Fibroblast of skin of left quadriceps (primary cell): ENCODE results near the gene FAM50A.
A peak's percentile ranks its signal among the peaks of the same experiment; 100 is the strongest.

Experiments used
- DNase-seq, 2 experiments: peaks; one replicate each; pipeline ENCODE4 v3.0.0-alpha.2; 2013; ENCODE audit warnings: low read depth in 2 of 2

Gene FAM50A

GRCh38 chrX:154413142-154413541 lies 30.8 kb upstream of the FAM50A start:
- DNase-seq = no peak

DNA sequence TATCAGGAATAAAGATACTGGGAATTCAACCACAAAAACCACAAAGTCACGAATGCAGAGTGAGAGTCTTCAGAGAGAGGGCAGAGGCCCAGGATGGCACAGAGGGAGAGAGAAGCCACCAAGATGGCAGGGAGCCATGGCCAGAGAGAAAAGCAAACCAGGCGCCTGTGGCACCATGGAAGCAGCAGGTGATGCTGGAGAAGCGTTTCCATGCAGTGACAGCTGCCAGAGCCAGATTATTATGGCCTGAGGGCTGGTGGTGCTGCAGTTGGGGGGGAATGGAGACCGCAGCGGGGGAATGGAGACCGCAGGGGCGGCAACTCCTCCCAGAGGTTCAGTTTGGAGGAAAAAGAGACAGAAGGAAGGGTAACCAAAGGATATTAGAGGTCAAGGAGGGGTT lies 26.8 kb upstream of the FAM50A start:
- DNase-seq = no peak

GRCh38 chrX:154419189-154419588 lies 24.8 kb upstream of the FAM50A start:
- DNase-seq = no peak

DNA sequence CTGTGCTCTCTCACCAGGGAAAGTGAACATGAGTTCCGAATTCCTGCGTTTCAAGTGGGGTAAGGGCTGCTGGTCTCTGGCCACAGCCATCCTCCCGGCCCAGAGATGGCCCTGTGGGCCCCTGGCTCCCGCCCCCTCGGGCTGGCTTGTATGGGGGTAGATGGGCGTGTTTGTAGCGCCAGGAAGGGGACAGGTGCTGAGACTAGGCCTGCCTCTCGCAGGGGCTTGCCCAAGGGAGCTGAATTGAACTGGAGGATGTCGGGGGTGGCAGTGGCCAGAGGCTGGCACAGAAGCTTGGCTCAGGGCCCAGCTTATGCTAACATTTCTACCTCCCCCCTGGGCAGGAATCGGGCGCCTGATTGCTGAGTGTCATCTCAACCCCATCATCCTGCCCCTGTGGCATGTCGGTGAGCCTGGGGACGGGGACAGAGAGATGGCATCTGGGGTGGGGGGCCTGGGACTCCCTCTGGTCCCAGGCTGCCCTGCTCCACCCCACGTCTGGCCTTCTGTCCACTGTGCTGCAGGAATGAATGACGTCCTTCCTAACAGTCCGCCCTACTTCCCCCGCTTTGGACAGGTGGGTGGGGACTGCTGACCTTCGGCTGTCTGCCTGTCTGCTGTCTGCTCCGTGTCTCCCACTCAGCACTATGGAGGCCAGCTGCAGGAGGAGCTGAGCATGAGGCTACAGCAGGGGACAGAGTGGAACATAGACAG lies 24.1 kb upstream of the FAM50A start:
- DNase-seq = no peak

GRCh38 chrX:154420402-154420756 lies 23.6 kb upstream of the FAM50A start:
- no peak for DNase-seq

GRCh38 chrX:154426916-154427770 lies 16.8 kb upstream of the FAM50A start:
- no peak for DNase-seq

DNA sequence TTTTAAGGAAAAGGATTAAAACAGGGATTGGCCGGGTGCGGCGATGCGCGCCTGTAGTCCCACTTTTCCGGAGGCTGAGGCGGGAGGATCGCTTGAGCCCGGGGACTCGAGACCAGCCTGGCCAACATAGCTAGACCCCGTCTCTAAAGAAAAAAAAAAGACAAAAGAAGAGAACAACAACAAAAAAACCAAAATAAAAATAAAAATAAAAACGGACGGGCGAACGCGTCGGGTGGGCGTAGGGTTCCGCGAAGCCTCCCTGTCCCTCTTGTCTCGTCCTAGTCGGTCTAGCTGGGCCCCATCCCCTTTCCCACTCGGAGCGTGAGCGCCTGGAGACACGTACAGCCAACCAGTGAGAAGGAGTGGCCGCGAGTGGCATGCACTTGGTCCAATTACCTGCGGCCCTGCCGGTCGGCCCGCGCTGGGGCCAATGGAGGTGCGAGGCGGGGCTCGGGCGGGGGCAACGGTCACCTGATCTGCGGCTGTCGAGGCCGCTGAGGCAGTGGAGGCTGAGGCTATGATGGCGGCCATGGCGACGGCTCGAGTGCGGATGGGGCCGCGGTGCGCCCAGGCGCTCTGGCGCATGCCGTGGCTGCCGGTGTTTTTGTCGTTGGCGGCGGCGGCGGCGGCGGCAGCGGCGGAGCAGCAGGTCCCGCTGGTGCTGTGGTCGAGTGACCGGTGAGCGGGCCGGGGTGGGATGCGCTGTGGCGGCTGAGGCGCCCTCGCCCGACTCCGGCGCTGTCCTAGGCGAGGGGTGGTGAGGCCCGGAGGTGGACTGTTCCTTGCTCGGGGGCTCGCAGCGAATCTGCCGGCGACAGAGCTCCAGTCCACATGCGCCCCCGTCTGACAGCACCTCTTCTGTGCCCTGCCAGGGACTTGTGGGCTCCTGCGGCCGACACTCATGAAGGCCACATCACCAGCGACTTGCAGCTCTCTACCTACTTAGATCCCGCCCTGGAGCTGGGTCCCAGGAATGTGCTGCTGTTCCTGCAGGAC lies 15.5 kb upstream of the FAM50A start, which contains the start of gene ATP6AP1:
Gene ATP6AP1, plus strand, starts transcription at position 502 of the 996 bp plus-strand sequence. Its CDS starts 16 bp downstream, at position 518.
- DNase-seq = peak; percentile 86 to 87

GRCh38 chrX:154429711-154430110 lies 14.2 kb upstream of the FAM50A start:
- no peak for DNase-seq

- no peak for DNase-seq
These were observed 13.5 kb upstream of the FAM50A start for GRCh38 chrX:154430479-154430878.

- no peak for DNase-seq
These were observed 13.0 kb upstream of the FAM50A start for GRCh38 chrX:154430916-154431315.

GRCh38 chrX:154431341-154431740 lies 12.6 kb upstream of the FAM50A start:
- no peak for DNase-seq

GRCh38 chrX:154432210-154432609 lies 11.7 kb upstream of the FAM50A start:
- no peak for DNase-seq

DNA sequence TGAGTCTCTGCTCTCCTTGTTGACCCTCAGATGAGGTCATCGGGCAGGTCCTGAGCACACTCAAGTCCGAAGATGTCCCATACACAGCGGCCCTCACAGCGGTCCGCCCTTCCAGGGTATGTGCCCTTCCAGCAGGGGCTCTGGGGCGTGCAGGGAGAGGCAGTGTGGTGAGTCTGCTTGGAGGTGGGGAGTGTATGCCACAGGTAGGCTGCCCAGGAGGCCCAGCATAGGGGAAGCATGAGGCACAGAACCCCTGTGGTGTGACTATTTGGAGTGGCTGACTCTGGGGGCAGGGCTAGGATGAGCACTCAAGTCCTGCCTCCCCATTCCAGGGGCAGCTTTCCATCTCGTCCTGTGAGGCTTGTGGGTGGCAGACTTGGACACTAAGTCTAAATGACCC lies 10.3 kb upstream of the FAM50A start:
- DNase-seq = no peak

DNA sequence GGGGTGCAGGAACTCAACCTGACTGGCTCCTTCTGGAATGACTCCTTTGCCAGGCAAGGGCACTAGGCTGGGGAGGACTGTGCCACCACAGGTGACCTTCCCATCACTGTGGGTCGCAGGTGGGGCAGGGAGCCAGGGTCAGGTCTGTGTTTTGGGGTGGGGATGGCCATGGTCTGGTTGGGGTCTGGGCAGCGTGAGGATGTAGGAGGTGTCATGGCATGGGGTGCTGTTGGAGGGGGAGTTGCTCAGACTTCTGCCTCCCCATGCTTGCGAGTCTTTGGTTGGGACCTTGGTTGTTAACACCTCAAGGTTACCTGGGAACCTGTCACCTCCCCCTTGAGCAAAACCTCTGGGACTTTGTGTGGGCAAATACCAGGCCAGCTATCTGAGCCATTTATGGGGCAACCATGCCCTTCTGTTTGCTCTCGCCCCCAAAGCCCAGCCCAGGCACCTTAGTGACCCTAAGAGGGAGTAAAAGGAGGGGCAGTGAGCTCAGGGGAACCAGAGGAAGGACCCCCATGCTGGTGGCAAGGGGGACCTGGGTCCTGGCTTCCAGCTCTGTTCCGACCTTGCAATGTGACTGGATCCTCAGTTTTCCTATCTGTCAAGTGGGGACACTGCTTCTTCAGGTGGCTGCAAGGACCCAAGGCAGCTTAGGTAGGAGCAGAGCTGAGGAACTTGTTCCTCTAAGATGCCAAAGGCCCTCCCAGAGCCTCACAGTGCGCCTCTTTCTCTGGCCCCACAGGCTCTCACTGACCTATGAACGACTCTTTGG lies 9.4 kb upstream of the FAM50A start:
- DNase-seq = no peak

DNA sequence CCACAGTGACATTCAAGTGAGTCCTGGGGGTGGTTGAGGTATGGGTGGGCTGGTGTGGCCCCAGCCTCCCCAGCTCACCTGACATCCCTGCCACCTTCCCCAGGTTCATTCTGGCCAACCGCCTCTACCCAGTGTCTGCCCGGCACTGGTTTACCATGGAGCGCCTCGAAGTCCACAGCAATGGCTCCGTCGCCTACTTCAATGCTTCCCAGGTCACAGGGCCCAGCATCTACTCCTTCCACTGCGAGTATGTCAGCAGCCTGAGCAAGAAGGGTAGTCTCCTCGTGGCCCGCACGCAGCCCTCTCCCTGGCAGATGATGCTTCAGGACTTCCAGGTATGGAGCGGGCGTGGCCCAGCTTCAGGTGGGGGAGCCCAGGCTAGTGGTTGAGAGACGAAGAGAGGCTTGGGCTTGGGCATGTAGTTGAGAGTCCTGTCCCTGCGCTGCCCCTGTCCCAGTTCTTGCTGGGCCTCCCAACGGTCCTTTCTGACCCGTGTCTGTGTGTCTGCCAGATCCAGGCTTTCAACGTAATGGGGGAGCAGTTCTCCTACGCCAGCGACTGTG lies 8.7 kb upstream of the FAM50A start:
- DNase-seq = no peak

DNA sequence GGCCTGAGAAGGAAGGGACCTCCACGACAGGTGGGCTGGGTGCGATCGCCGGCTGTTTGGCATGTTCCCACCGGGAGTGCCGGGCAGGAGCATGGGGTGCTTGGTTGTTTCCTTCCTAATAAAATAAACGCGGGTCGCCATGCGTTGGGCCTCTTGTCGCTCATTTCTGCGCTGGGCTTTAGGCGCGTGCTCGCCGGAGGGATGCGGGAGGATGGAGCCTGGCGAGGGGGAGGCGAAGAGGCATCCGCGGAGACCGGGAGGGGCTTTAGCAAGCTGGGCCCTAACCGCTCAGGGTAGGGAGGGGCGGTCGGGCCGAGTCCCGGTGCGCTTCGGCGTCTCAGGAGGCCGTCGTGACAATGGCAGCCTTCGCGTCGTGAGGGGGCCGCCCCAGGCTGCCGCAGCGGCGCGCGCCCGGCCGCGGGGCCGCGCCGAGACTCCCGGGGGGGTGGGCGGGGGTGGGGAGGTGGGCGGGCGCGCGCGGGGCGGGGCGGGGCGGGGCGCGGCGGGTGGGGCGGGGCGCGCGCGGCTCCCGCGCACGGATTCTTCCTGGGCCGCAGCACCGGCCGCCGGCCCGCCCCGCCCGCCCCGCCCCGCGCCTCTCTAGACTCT lies 7.5 kb upstream of the FAM50A start:
- no peak for DNase-seq

DNA sequence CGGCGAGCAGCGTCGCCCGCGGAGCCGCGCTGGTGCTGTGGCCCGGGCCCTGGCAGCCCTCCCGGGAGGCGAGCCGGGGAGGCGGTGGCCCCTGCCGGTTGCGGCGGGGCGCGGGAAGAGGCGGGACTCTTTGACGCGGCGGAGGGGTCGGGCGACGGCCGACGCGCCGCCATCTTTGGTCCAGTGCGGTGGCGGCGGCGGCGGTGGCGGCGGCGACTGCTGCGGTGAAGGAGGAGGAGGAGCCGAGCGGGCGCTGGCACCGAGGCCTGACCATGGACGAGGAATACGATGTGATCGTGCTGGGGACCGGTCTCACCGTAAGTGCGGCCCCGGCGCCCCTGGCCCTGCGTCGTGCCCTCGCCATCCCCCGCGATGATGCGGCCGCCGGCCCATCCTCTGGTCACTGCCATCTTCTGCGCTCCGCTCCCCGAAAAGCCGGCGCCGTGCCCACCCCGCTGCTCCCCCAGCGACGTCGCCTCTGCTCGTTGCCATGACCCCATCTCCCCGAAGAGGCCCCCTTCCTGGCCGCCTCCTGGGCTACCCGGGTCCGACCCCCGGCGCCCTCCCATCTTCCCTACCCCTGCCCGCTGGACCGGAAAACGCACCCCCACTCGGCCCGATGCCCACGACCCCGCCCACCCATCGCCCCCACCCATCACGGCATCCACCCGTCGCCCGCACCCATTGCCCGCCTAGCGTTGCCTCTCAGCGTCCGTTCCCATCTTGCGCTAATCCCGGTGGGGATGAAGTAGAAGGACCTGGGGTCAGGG lies 6.8 kb upstream of the FAM50A start, which contains the start of gene GDI1:
Gene GDI1, plus strand, starts transcription at position 172 of the 770 bp plus-strand sequence. Its CDS starts 101 bp downstream, at position 273.
- peak; percentile 29 to 33 for DNase-seq

- no peak for DNase-seq
These were observed 5.7 kb upstream of the FAM50A start for GRCh38 chrX:154437971-154438893.
